ENCODE measurements around the gene EXOC2.

Gene EXOC2

DNA sequence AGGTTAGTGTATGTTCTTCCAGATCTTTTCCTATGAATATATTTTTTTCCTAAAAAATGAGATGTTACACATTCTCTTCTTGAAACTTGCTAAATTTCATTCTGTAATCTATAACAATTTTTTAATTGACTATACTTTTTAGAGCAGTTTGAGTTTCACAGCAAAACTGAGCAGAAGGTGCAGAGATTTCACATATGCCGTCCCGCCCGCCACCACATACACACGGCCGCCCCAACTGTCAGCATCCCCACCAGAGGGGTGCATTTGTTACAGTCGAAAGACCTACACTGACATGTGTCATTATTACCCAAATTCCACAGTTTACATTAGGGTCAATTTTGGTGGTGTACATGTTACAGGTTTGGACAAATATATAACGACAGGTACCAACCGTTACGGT is 184.9 kb downstream of the EXOC2 start:
- no peaks in the 10 kb centered on the region for H3K27me3 ChIP-seq (ENCODE audit: control insufficient read depth in 3 of 3, insufficient read depth in 3 of 3, low read depth in 1 of 3, low read length in 3 of 3)
- H3K4me3 ChIP-seq (ENCODE audit: low read length in 2 of 2) = no peak overlapping the region
- H4K91ac ChIP-seq (ENCODE audit: low read depth, low read length, poor library complexity) = no peak overlapping the region
- DNase-seq (ENCODE audit: low spot score) = no peak
- no peak overlapping the region for H3K27ac ChIP-seq (replicated peaks; ENCODE audit: low read length)
- no peak overlapping the region for H2BK15ac ChIP-seq (ENCODE audit: low read length)
- no peak overlapping the region for H3K23ac ChIP-seq (ENCODE audit: low read depth, low read length, poor library complexity)
- H2BK5ac ChIP-seq (ENCODE audit: low read length) = no peak overlapping the region
- H3K4me2 ChIP-seq (ENCODE audit: insufficient read depth, low read length, poor library complexity, severe bottlenecking) = no peak overlapping the region
- no peak overlapping the region for H2BK120ac ChIP-seq (ENCODE audit: low read depth, low read length)
- H3K14ac ChIP-seq (ENCODE audit: low read length) = no peak overlapping the region
- no peak overlapping the region for H2BK12ac ChIP-seq (ENCODE audit: low read length)
- H3K9ac ChIP-seq (ENCODE audit: low read depth, low read length, poor library complexity) = no peak overlapping the region
- no peak overlapping the region for H2AK5ac ChIP-seq (ENCODE audit: low read depth, low read length)
- H3K36me3 ChIP-seq (replicated peaks in 1 of 2; ENCODE audit: control insufficient read depth in 2 of 2, insufficient read depth in 2 of 2, low read length in 2 of 2) = peaks cover 2 to 8% of the 10 kb centered on the region in 2 donors
- H3K4ac ChIP-seq (ENCODE audit: low read length) = no peak overlapping the region
- H4K8ac ChIP-seq (ENCODE audit: low read depth, low read length) = no peak overlapping the region
- no peak overlapping the region for H2AFZ ChIP-seq (ENCODE audit: low read length)
- no peaks in the 10 kb centered on the region for H3K4me1 ChIP-seq (ENCODE audit: control insufficient read depth in 2 of 2, insufficient read depth in 1 of 2, low read depth in 1 of 2, low read length in 2 of 2)
- no CpG with 5 or more reads among the region's 9 CpGs for WGBS, 2 donors (ENCODE audit: extremely low coverage in 2 of 2, insufficient read length in 2 of 2, insufficient replicate concordance in 1 of 2)
- H3K79me1 ChIP-seq (ENCODE audit: low read depth, low read length) = no peaks in the 10 kb centered on the region
- H3K18ac ChIP-seq (ENCODE audit: low read length) = no peak overlapping the region
- no peaks in the 10 kb centered on the region for H3K9me3 ChIP-seq (replicated peaks in 1 of 2; ENCODE audit: control insufficient read depth in 2 of 2, insufficient read depth in 1 of 2, low read depth in 1 of 2, low read length in 2 of 2)

GRCh38 chr6:506920-507622 is 185.9 kb downstream of the EXOC2 start:
- Histone ChIP-seq H3K4me2 (ENCODE audit: insufficient read depth, low read length, poor library complexity, severe bottlenecking) (no peak overlapping the region), H3K4me3 (ENCODE audit: low read length in 2 of 2) (no peak overlapping the region), H3K27me3 (ENCODE audit: control insufficient read depth in 3 of 3, insufficient read depth in 3 of 3, low read depth in 1 of 3, low read length in 3 of 3) (no peaks in the 10 kb centered on the region), H2AFZ (ENCODE audit: low read length) (no peak overlapping the region), H3K27ac (replicated peaks; ENCODE audit: low read length) (no peak overlapping the region), H2BK120ac (ENCODE audit: low read depth, low read length) (no peak overlapping the region), H2AK5ac (ENCODE audit: low read depth, low read length) (no peak overlapping the region), H3K23ac (ENCODE audit: low read depth, low read length, poor library complexity) (no peak overlapping the region), H2BK12ac (ENCODE audit: low read length) (no peak overlapping the region), H3K4ac (ENCODE audit: low read length) (no peak overlapping the region), H3K4me1 (ENCODE audit: control insufficient read depth in 2 of 2, insufficient read depth in 1 of 2, low read depth in 1 of 2, low read length in 2 of 2) (peaks cover 0 to 2% of the 10 kb centered on the region in 2 donors), H3K36me3 (replicated peaks in 1 of 2; ENCODE audit: control insufficient read depth in 2 of 2, insufficient read depth in 2 of 2, low read length in 2 of 2) (peaks cover 2 to 7% of the 10 kb centered on the region in 2 donors), H3K9me3 (replicated peaks in 1 of 2; ENCODE audit: control insufficient read depth in 2 of 2, insufficient read depth in 1 of 2, low read depth in 1 of 2, low read length in 2 of 2) (no peaks in the 10 kb centered on the region), H4K8ac (ENCODE audit: low read depth, low read length) (no peak overlapping the region), H2BK5ac (ENCODE audit: low read length) (no peak overlapping the region), H4K91ac (ENCODE audit: low read depth, low read length, poor library complexity) (no peak overlapping the region), H3K79me1 (ENCODE audit: low read depth, low read length) (no peaks in the 10 kb centered on the region), H3K9ac (ENCODE audit: low read depth, low read length, poor library complexity) (peak overlapping the region; percentile 31), H3K18ac (ENCODE audit: low read length) (no peak overlapping the region), H3K14ac (ENCODE audit: low read length) (no peak overlapping the region), H2BK15ac (ENCODE audit: low read length) (no peak overlapping the region)
- WGBS, 2 donors (ENCODE audit: extremely low coverage in 2 of 2, insufficient read length in 2 of 2, insufficient replicate concordance in 1 of 2) = no CpG with 5 or more reads among the region's 1 CpG
- DNase-seq (ENCODE audit: low spot score) = no peak

DNA sequence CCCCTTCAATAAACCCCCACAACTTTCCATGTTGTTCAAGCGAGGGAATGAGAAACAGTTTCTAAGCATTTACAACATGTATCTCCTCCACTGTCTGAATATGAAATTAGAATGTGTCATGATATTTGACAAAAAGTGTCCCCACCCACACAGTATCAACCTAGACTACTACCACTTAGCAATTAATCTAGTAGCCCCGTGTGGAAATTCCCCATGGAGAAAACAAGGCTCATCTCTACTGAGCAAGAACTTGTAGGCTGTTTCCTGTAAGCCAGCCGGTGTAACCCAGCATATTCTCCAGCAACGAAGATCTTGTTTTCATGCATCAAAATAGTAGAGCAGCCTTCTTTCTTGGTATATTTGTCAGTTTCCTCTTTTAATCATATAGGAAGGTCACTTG is 186.4 kb downstream of the EXOC2 start:
- Histone ChIP-seq H3K79me1 (ENCODE audit: low read depth, low read length) (no peaks in the 10 kb centered on the region), H3K36me3 (replicated peaks in 1 of 2; ENCODE audit: control insufficient read depth in 2 of 2, insufficient read depth in 2 of 2, low read length in 2 of 2) (peaks cover 2% of the 10 kb centered on the region in 2 donors), H3K9me3 (replicated peaks in 1 of 2; ENCODE audit: control insufficient read depth in 2 of 2, insufficient read depth in 1 of 2, low read depth in 1 of 2, low read length in 2 of 2) (no peaks in the 10 kb centered on the region), H4K91ac (ENCODE audit: low read depth, low read length, poor library complexity) (no peak overlapping the region), H2BK12ac (ENCODE audit: low read length) (no peak overlapping the region), H3K27me3 (ENCODE audit: control insufficient read depth in 3 of 3, insufficient read depth in 3 of 3, low read depth in 1 of 3, low read length in 3 of 3) (no peaks in the 10 kb centered on the region), H2AK5ac (ENCODE audit: low read depth, low read length) (no peak overlapping the region), H3K4me1 (ENCODE audit: control insufficient read depth in 2 of 2, insufficient read depth in 1 of 2, low read depth in 1 of 2, low read length in 2 of 2) (peaks cover 0 to 3% of the 10 kb centered on the region in 2 donors), H3K14ac (ENCODE audit: low read length) (no peak overlapping the region), H3K18ac (ENCODE audit: low read length) (no peak overlapping the region), H2AFZ (ENCODE audit: low read length) (no peak overlapping the region), H2BK5ac (ENCODE audit: low read length) (no peak overlapping the region), H4K8ac (ENCODE audit: low read depth, low read length) (no peak overlapping the region), H2BK15ac (ENCODE audit: low read length) (no peak overlapping the region), H3K4me2 (ENCODE audit: insufficient read depth, low read length, poor library complexity, severe bottlenecking) (no peak overlapping the region), H3K4ac (ENCODE audit: low read length) (no peak overlapping the region), H2BK120ac (ENCODE audit: low read depth, low read length) (no peak overlapping the region), H3K27ac (replicated peaks; ENCODE audit: low read length) (no peak overlapping the region), H3K9ac (ENCODE audit: low read depth, low read length, poor library complexity) (no peak overlapping the region), H3K4me3 (ENCODE audit: low read length in 2 of 2) (no peak overlapping the region), H3K23ac (ENCODE audit: low read depth, low read length, poor library complexity) (no peak overlapping the region)
- no peak for DNase-seq (ENCODE audit: low spot score)
- WGBS, 2 donors (ENCODE audit: extremely low coverage in 2 of 2, insufficient read length in 2 of 2, insufficient replicate concordance in 1 of 2) = no CpG with 5 or more reads among the region's 4 CpGs

GRCh38 chr6:505374-505773 is 187.6 kb downstream of the EXOC2 start:
- DNase-seq (ENCODE audit: low spot score) = no peak
- Histone ChIP-seq H4K8ac (ENCODE audit: low read depth, low read length) (no peak overlapping the region), H3K27me3 (ENCODE audit: control insufficient read depth in 3 of 3, insufficient read depth in 3 of 3, low read depth in 1 of 3, low read length in 3 of 3) (no peaks in the 10 kb centered on the region), H3K36me3 (replicated peaks in 1 of 2; ENCODE audit: control insufficient read depth in 2 of 2, insufficient read depth in 2 of 2, low read length in 2 of 2) (peaks cover 0 to 2% of the 10 kb centered on the region in 2 donors), H4K91ac (ENCODE audit: low read depth, low read length, poor library complexity) (no peak overlapping the region), H3K9me3 (replicated peaks in 1 of 2; ENCODE audit: control insufficient read depth in 2 of 2, insufficient read depth in 1 of 2, low read depth in 1 of 2, low read length in 2 of 2) (no peaks in the 10 kb centered on the region), H2BK15ac (ENCODE audit: low read length) (no peak overlapping the region), H3K4ac (ENCODE audit: low read length) (no peak overlapping the region), H3K14ac (ENCODE audit: low read length) (no peak overlapping the region), H3K18ac (ENCODE audit: low read length) (no peak overlapping the region), H3K79me1 (ENCODE audit: low read depth, low read length) (no peaks in the 10 kb centered on the region), H3K4me2 (ENCODE audit: insufficient read depth, low read length, poor library complexity, severe bottlenecking) (no peak overlapping the region), H3K4me3 (ENCODE audit: low read length in 2 of 2) (no peak overlapping the region), H2BK120ac (ENCODE audit: low read depth, low read length) (no peak overlapping the region), H3K4me1 (ENCODE audit: control insufficient read depth in 2 of 2, insufficient read depth in 1 of 2, low read depth in 1 of 2, low read length in 2 of 2) (peaks cover 0 to 3% of the 10 kb centered on the region in 2 donors), H3K23ac (ENCODE audit: low read depth, low read length, poor library complexity) (no peak overlapping the region), H3K9ac (ENCODE audit: low read depth, low read length, poor library complexity) (no peak overlapping the region), H2BK5ac (ENCODE audit: low read length) (no peak overlapping the region), H2AFZ (ENCODE audit: low read length) (no peak overlapping the region), H2AK5ac (ENCODE audit: low read depth, low read length) (no peak overlapping the region), H2BK12ac (ENCODE audit: low read length) (no peak overlapping the region), H3K27ac (replicated peaks; ENCODE audit: low read length) (no peak overlapping the region)
- no CpG with 5 or more reads among the region's 10 CpGs for WGBS, 2 donors (ENCODE audit: extremely low coverage in 2 of 2, insufficient read length in 2 of 2, insufficient replicate concordance in 1 of 2)
